Inflammatory macrophage (primary cell): ENCODE data around the gene MRPL11.

Experiments
- DNase-seq, 2 donors: peaks; one replicate each; pipeline ENCODE4 v3.0.0-alpha.2; 2020 to 2022

MRPL11 gene

DNA sequence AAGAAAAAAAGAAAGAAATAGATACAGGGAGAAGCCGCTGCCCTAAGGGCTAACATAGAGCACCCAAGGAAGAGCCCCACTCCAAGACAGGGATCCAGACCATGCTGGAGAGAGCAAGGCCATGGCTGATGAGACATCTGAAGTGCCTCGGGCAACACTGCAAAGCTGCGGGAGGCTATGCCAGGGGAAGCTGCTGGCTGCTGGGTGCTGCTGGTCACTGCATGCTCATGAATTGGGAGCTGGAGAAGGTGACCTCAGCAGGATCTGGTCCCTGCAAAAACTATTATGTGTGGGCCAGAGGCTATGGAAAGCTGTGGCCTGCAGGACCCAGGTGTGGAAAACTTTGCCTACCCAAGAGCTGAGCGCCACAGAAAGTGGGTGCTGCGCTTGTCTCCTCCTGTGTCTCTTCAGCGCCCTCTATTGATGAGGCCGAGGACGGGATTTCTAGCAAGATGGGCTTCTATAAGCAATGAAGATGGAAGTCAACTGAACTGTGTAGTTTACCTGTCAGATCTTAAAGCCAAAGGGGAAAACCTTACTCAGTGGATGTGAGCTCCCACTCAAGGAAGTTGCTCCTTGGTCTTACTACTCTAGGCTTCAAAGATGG is 49.8 kb downstream of the MRPL11 start:
- DNase-seq, result peak; percentile 71 to 78

GRCh38 chr11:66386171-66387069 is 52.2 kb downstream of the MRPL11 start:
- DNase-seq, result peak; percentile 91 to 93
